CD4-positive, alpha-beta T cell treated with Interleukin-4 for 4 hours (primary cell): ENCODE data around the gene CABLES2.

Source experiments
- DNase-seq: peaks from one replicate; pipeline ENCODE4 v3.0.0-alpha.2; 2020

CABLES2 gene

GRCh38 chr20:62370115-62370806 is 36.8 kb downstream of the CABLES2 start:
- DNase-seq, result no peak

- no peak for DNase-seq
Observed at GRCh38 chr20:62369815-62370114, 37.3 kb downstream of the CABLES2 start.

- DNase-seq, result no peak
Observed at GRCh38 chr20:62368976-62369814, 37.9 kb downstream of the CABLES2 start.

GRCh38 chr20:62368392-62368975 is 38.6 kb downstream of the CABLES2 start:
- DNase-seq, result no peak

- DNase-seq, result no peak
Observed at GRCh38 chr20:62367633-62368391, 39.3 kb downstream of the CABLES2 start.

- no peak for DNase-seq
Observed at GRCh38 chr20:62367136-62367632, 39.9 kb downstream of the CABLES2 start, which contains the start of gene LAMA5. Gene LAMA5 (minus strand): TSS chr20:62367312. CDS start chr20:62367245, 67 bp downstream.

GRCh38 chr20:62366370-62367135 is 40.5 kb downstream of the CABLES2 start:
- DNase-seq, result no peak

- no peak for DNase-seq
Observed at GRCh38 chr20:62365814-62366369, 41.2 kb downstream of the CABLES2 start.

GRCh38 chr20:62364911-62365736 is 42.0 kb downstream of the CABLES2 start:
- no peak for DNase-seq

GRCh38 chr20:62363920-62364851 is 42.9 kb downstream of the CABLES2 start:
- no peak for DNase-seq

- no peak for DNase-seq
Observed at GRCh38 chr20:62362991-62363919, 43.8 kb downstream of the CABLES2 start.

GRCh38 chr20:62362590-62362940 is 44.5 kb downstream of the CABLES2 start:
- no peak for DNase-seq

- no peak for DNase-seq
Observed at GRCh38 chr20:62361799-62362589, 45.1 kb downstream of the CABLES2 start.

GRCh38 chr20:62360854-62361798 is 46.0 kb downstream of the CABLES2 start:
- no peak for DNase-seq

- no peak for DNase-seq
Observed at GRCh38 chr20:62359491-62360121, 47.5 kb downstream of the CABLES2 start.

GRCh38 chr20:62359043-62359490 is 48.0 kb downstream of the CABLES2 start:
- no peak for DNase-seq
